B cell (primary cell): ENCODE measurements around the gene MISFA. TPM values are rescaled to one million over a fixed set of nuclear protein-coding genes. Genes with fewer than 3 reads are reported as not detected.

ENCODE experiments used
- polyA plus RNA-seq: library from polyadenylated mRNA; depleted of rRNA; stranded (reverse); fragments of >200 nt; gene quantifications from 2 replicates; pipeline ENCODE4 v1.2.3, GENCODE V29; 2012
- total RNA-seq, 2 donors: library from RNA; stranded (reverse); fragments of 120-200 nt in 1 of 2; gene quantifications; 1 replicate in 1 of 2; 2 replicates in 1 of 2; pipeline versions ENCODE4 v1.2.3 to v1.2.4, GENCODE V29; 2013 to 2022

MISFA gene
- total and polyA plus RNA-seq, 2 donors (not counting 1 experiment from before 2014, with no cell fraction given), result 1.2 TPM; not detected in 1

Other genes starting within 250 kb of the MISFA start
- 90.0 and 91.2 TPM in 2 replicates for gene LDHA, start 205.2 kb upstream of the MISFA start, total RNA-seq
- 113 and 144 TPM in 2 replicates for gene LDHA, start 205.2 kb upstream of the MISFA start, polyA plus RNA-seq
- not detected in 2 replicates for gene LDHC, start 187.5 kb upstream of the MISFA start, total RNA-seq
- gene LDHC, start 187.5 kb upstream of the MISFA start, polyA plus RNA-seq, result 0.31 TPM in 1 of 2 replicates, not detected in the other
- 0.27 TPM in 1 of 2 replicates, not detected in the other for gene LDHAL6A, start 143.9 kb upstream of the MISFA start, total RNA-seq
- 0.12 TPM in 1 of 2 replicates, not detected in the other for gene LDHAL6A, start 143.9 kb upstream of the MISFA start, polyA plus RNA-seq
- gene TSG101, start 72.8 kb upstream of the MISFA start, total RNA-seq, result 49.6 and 50.9 TPM in 2 replicates
- gene TSG101, start 72.8 kb upstream of the MISFA start, polyA plus RNA-seq, result 56.5 and 57.0 TPM in 2 replicates
- gene UEVLD, start 11.1 kb upstream of the MISFA start, total RNA-seq, result 12.4 and 12.8 TPM in 2 replicates
- 3.8 and 6.3 TPM in 2 replicates for gene UEVLD, start 11.1 kb upstream of the MISFA start, polyA plus RNA-seq
- 16.5 and 17.8 TPM in 2 replicates for gene SPTY2D1, start 34.6 kb downstream of the MISFA start, total RNA-seq
- 4.7 and 10.9 TPM in 2 replicates for gene SPTY2D1, start 34.6 kb downstream of the MISFA start, polyA plus RNA-seq
- 0.58 and 1.1 TPM in 2 replicates for gene TMEM86A, start 99.0 kb downstream of the MISFA start, total RNA-seq
- 0.40 and 0.94 TPM in 2 replicates for gene TMEM86A, start 99.0 kb downstream of the MISFA start, polyA plus RNA-seq
- gene IGSF22, start 126.4 kb downstream of the MISFA start, total RNA-seq, result 1.6 and 2.6 TPM in 2 replicates
- 0.36 and 0.91 TPM in 2 replicates for gene IGSF22, start 126.4 kb downstream of the MISFA start, polyA plus RNA-seq
- not detected in 2 replicates for gene PTPN5, start 192.0 kb downstream of the MISFA start, total RNA-seq
- not detected in 2 replicates for gene PTPN5, start 192.0 kb downstream of the MISFA start, polyA plus RNA-seq